ENCODE data around the gene PLXDC1.

GRCh38 chr17:39153599-39154051 is 2.2 kb upstream of the PLXDC1 start:
- TF ChIP-seq CTCF (IDR thresholded peaks at IDR 0.05; ENCODE audit: insufficient read depth, low read length) (no peak), GABPA (IDR thresholded peaks at IDR 0.05; ENCODE audit: low read depth) (no peak)
